ENCODE data around the gene PRKCZ. TPM values are rescaled to one million over a fixed set of nuclear protein-coding genes. Genes with fewer than 3 reads are reported as not detected.
A peak's percentile ranks its signal among the peaks of the same experiment; 100 is the strongest.

PRKCZ gene
- total and polyA plus RNA-seq, 9 of the 15 experiments (the other 6 are each of a cell fraction or from before 2014, with no cell fraction given), result 0.07 to 3.1 (median 1.3) TPM

GRCh38 chr1:2046174-2046917 lies 3.9 kb upstream of the PRKCZ start (continued):
- TF ChIP-seq KAT2B (IDR thresholded peaks at IDR 0.05; ENCODE audit: low read depth, low read length) (no peak), BHLHE40 (IDR thresholded peaks at IDR 0.05; ENCODE audit: low read length) (0 out of 2 replicates have a peak, but pooled peaks have one; percentile 27), BCLAF1 (IDR thresholded peaks at IDR 0.05; ENCODE audit: borderline replicate concordance in 1 of 2, control insufficient read depth in 1 of 2, low read depth in 2 of 2, low read length in 1 of 2) (no peak), MAZ (CRISPR knock-in tag; conservative IDR thresholded peaks at IDR 0.05 in 1 of 2, IDR thresholded peaks at IDR 0.05 in 1 of 2) (peak in 1 of 2 experiments; percentile 76; a peak in 2 of 4 replicates), ZNF347 (CRISPR knock-in tag; IDR thresholded peaks at IDR 0.05; ENCODE audit: low read depth) (no peak), UBTF (IDR thresholded peaks at IDR 0.05; ENCODE audit: borderline replicate concordance in 1 of 2, low read depth in 2 of 2, low read length in 2 of 2) (peak; percentile 68 to 80; a peak in 2 of 4 replicates), ZKSCAN1 (IDR thresholded peaks at IDR 0.05; ENCODE audit: low read depth, low read length) (no peak), ZNF23 (CRISPR knock-in tag; IDR thresholded peaks at IDR 0.05) (no peak), CHD2 (IDR thresholded peaks at IDR 0.05; ENCODE audit: low read depth, low read length) (no peak), EP300 (IDR thresholded peaks at IDR 0.05; ENCODE audit: low read length) (no peak), ZNF592 (IDR thresholded peaks at IDR 0.05) (no peak), VEZF1 (CRISPR knock-in tag; IDR thresholded peaks at IDR 0.05) (0 out of 2 replicates have a peak, but pooled peaks have one; percentile 24)
